ENCODE measurements around the gene FOXI1.

DNA sequence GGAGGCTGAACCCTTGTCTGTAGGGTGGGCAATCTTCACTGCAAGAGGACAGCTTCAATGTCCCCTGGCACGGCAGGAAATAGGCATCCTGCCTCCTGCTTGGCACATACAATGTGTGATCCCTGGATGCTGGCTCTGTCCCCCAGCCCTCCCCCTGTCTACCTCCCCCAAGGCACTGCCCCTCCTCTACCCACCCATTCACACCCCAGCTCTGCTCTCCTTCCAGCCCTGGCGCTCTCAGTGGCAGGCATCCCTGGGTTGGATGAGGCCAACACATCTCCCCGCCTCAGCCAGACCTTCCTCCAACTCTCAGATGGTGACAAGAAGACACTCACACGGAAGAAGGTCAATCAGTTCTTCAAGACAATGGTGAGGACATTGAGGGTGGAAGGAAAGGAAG lies 24.1 kb upstream of the FOXI1 start:
- TF ChIP-seq, protein P1, sequence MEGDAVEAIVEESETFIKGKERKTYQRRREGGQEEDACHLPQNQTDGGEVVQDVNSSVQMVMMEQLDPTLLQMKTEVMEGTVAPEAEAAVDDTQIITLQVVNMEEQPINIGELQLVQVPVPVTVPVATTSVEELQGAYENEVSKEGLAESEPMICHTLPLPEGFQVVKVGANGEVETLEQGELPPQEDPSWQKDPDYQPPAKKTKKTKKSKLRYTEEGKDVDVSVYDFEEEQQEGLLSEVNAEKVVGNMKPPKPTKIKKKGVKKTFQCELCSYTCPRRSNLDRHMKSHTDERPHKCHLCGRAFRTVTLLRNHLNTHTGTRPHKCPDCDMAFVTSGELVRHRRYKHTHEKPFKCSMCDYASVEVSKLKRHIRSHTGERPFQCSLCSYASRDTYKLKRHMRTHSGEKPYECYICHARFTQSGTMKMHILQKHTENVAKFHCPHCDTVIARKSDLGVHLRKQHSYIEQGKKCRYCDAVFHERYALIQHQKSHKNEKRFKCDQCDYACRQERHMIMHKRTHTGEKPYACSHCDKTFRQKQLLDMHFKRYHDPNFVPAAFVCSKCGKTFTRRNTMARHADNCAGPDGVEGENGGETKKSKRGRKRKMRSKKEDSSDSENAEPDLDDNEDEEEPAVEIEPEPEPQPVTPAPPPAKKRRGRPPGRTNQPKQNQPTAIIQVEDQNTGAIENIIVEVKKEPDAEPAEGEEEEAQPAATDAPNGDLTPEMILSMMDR (IDR thresholded peaks at IDR 0.05) = no peak
- TF ChIP-seq POLR2AphosphoS5 (IDR thresholded peaks at IDR 0.05) (no peak), POLR2A (IDR thresholded peaks at IDR 0.05) (no peak), EP300 (IDR thresholded peaks at IDR 0.05) (no peak)
